OCI-LY3 (cell line): ENCODE results near the gene VWC2.

ENCODE experiments used
- H2AFZ ChIP-seq: fragments of 200-600, 300-600 bp; shearing (Covaris generic); 2 replicates; pipeline ENCODE4 v1.6.0; 2014; ENCODE audit warnings: antibody characterized with exemption, low read depth, low read length
- H3K27ac ChIP-seq: fragments of 200-600, 300-600 bp; sonication (generic); 2 replicates; pipeline ENCODE4 v1.5.1; 2014; ENCODE audit warnings: mild to moderate bottlenecking, low read length, moderate library complexity, mixed read lengths
- H3K27me3 ChIP-seq: fragments of 200-600, 300-600 bp; sonication (generic); 2 replicates; pipeline ENCODE4 v1.6.1; 2014; ENCODE audit warnings: low read depth, low read length, mixed read lengths
- H3K36me3 ChIP-seq: fragments of 200-600, 300-600 bp; sonication (generic); replicated peaks from 2 replicates; pipeline ENCODE3; 2014; ENCODE audit warnings: low read depth, low read length, mixed read lengths
- H3K4me1 ChIP-seq: fragments of 300-600, 200-600 bp; sonication (generic); 2 replicates; pipeline ENCODE4 v1.6.1; 2014; ENCODE audit warnings: low read length, mixed read lengths
- H3K4me2 ChIP-seq: fragments of 200-600, 300-600 bp; sonication (generic); 2 replicates; pipeline ENCODE4 v1.6.1; 2014; ENCODE audit warnings: low read length, mixed read lengths
- H3K4me3 ChIP-seq: fragments of 300-600, 200-600 bp; sonication (generic); 2 replicates; pipeline ENCODE4 v1.5.1; 2014; ENCODE audit warnings: antibody characterized with exemption, mild to moderate bottlenecking, low read length, moderate library complexity
- H3K79me2 ChIP-seq: fragments of 300-600, 200-600 bp; shearing (Covaris generic); 2 replicates; pipeline ENCODE4 v1.6.1; 2014; ENCODE audit warnings: mild to moderate bottlenecking, low read length, mixed read lengths
- H3K9ac ChIP-seq: fragments of 300-600, 200-600 bp; shearing (Covaris generic); 2 replicates; pipeline ENCODE4 v1.6.0; 2014; ENCODE audit warnings: mild to moderate bottlenecking, low read length, moderate library complexity
- H3K9me3 ChIP-seq: fragments of 200-600, 300-600 bp; shearing (Covaris generic); 2 replicates; pipeline ENCODE4 v1.6.1; 2014; ENCODE audit warnings: low read length, mixed read lengths; ENCODE audit not compliant: insufficient read depth
- H4K20me1 ChIP-seq: fragments of 200-600, 300-600 bp; sonication (generic); 2 replicates; pipeline ENCODE4 v1.6.1; 2016; ENCODE audit warnings: low read length, mixed read lengths; ENCODE audit not compliant: insufficient read depth
- CTCF ChIP-seq: fragments of 200-600, 300-600 bp; sonication (generic); IDR thresholded peaks from 2 replicates; pipeline ENCODE4 v1.5.1; 2014; ENCODE audit warnings: antibody characterized with exemption, low read length, low read depth
- EZH2phosphoT487 ChIP-seq: fragments of 200-600 bp; shearing (Covaris generic); IDR thresholded peaks from 2 replicates; pipeline ENCODE4 v1.6.1; 2018; ENCODE audit warnings: antibody characterized with exemption, mixed run types, low read depth

Gene VWC2

GRCh38 chr7:49878627-49879026 lies 105.2 kb downstream of the VWC2 start:
- H3K27me3 ChIP-seq: no peaks in the 10 kb centered on the region
- no peak for TF ChIP-seq EZH2phosphoT487
- TF ChIP-seq CTCF: no peak
- no peaks in the 10 kb centered on the region for H3K9me3 ChIP-seq
- H3K9ac ChIP-seq: no peak overlapping the region
- no peak overlapping the region for H3K27ac ChIP-seq
- no peak overlapping the region for H2AFZ ChIP-seq
- no peaks in the 10 kb centered on the region for H3K79me2 ChIP-seq
- H3K4me1 ChIP-seq: no peaks in the 10 kb centered on the region
- no peak overlapping the region for H3K4me3 ChIP-seq
- no peak overlapping the region for H3K4me2 ChIP-seq
- no peaks in the 10 kb centered on the region for H4K20me1 ChIP-seq
- H3K36me3 ChIP-seq: no peaks in the 10 kb centered on the region

GRCh38 chr7:49883933-49884332 lies 110.5 kb downstream of the VWC2 start:
- no peaks in the 10 kb centered on the region for H3K36me3 ChIP-seq
- TF ChIP-seq EZH2phosphoT487 (no peak), CTCF (no peak)
- H4K20me1 ChIP-seq: no peaks in the 10 kb centered on the region
- H3K4me1 ChIP-seq: no peaks in the 10 kb centered on the region
- H2AFZ ChIP-seq: no peak overlapping the region
- no peak overlapping the region for H3K4me2 ChIP-seq
- H3K4me3 ChIP-seq: no peak overlapping the region
- no peaks in the 10 kb centered on the region for H3K27me3 ChIP-seq
- no peak overlapping the region for H3K9ac ChIP-seq
- no peaks in the 10 kb centered on the region for H3K9me3 ChIP-seq
- H3K27ac ChIP-seq: no peak overlapping the region
- H3K79me2 ChIP-seq: no peaks in the 10 kb centered on the region

GRCh38 chr7:49885593-49886285 lies 112.3 kb downstream of the VWC2 start:
- H3K79me2 ChIP-seq: no peaks in the 10 kb centered on the region
- no peak overlapping the region for H3K27ac ChIP-seq
- no peak overlapping the region for H3K9ac ChIP-seq

GRCh38 chr7:49892481-49892880 lies 119.0 kb downstream of the VWC2 start:
- TF ChIP-seq EZH2phosphoT487 (no peak), CTCF (no peak)
- no peak overlapping the region for H2AFZ ChIP-seq
- no peak overlapping the region for H3K9ac ChIP-seq
- no peaks in the 10 kb centered on the region for H3K79me2 ChIP-seq
- no peak overlapping the region for H3K4me2 ChIP-seq
- H3K27me3 ChIP-seq: no peaks in the 10 kb centered on the region
- H3K36me3 ChIP-seq: no peaks in the 10 kb centered on the region
- no peak overlapping the region for H3K4me3 ChIP-seq
- no peaks in the 10 kb centered on the region for H4K20me1 ChIP-seq
- no peaks in the 10 kb centered on the region for H3K4me1 ChIP-seq
- no peak overlapping the region for H3K27ac ChIP-seq
- H3K9me3 ChIP-seq: no peaks in the 10 kb centered on the region

More at GRCh38 chr7:49885593-49886285, 112.3 kb downstream of the VWC2 start:
- no peaks in the 10 kb centered on the region for H4K20me1 ChIP-seq
- TF ChIP-seq EZH2phosphoT487 (no peak), CTCF (no peak)
- H3K9me3 ChIP-seq: no peaks in the 10 kb centered on the region
- H3K36me3 ChIP-seq: no peaks in the 10 kb centered on the region
- no peak overlapping the region for H2AFZ ChIP-seq
- H3K4me1 ChIP-seq: no peaks in the 10 kb centered on the region
- peak overlapping the region; percentile 31 for H3K4me3 ChIP-seq
- peak overlapping the region; percentile 40 for H3K4me2 ChIP-seq
- no peaks in the 10 kb centered on the region for H3K27me3 ChIP-seq
